ENCODE results near the gene MFF.
"Not testable (repeated sequence)": the region's sequence is repeated elsewhere in the genome, so short reads cannot be mapped to it uniquely, and the experiment has no call there.

Gene MFF

DNA sequence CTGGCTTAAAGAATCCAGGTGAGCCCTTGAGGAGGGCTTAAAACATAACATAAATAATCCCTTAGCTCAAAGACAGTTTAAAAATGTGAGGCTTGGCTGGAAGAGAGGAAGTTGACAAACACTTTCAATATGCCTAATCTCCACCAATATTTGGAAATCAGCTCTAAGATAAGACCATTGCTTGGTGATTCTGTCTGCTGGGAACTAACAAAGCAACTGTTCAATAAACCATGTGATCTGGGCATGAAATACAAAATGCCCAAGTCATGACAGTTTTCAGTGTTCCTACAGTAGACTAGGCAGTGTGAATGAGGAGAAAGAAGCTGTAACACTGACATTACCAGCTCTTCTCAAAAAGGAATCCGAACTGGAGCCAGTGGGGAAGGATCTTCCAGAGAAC, 10.7 kb downstream of the MFF start:
- no peak for DNase-seq (ENCODE audit: low read depth)

DNA sequence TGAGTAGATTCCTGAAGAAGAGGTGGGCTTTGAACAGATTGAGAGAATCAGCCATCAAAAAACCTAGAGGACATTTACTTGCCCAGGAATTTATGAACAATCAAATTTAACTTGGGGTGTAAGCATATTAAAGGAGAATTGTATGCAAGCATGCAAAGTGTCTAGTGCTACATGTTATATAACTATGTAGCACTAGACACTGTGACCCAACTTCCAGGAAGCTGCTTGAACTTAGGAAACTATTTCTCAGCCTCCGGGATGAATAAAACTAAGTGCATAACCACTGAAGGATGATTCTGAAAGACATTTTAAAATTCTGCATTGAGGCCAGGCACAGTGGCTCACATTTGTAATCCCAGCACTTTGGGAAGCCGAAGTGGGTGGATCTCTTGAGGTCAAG, 12.4 kb downstream of the MFF start:
- no peak for DNase-seq (ENCODE audit: low read depth)

DNA sequence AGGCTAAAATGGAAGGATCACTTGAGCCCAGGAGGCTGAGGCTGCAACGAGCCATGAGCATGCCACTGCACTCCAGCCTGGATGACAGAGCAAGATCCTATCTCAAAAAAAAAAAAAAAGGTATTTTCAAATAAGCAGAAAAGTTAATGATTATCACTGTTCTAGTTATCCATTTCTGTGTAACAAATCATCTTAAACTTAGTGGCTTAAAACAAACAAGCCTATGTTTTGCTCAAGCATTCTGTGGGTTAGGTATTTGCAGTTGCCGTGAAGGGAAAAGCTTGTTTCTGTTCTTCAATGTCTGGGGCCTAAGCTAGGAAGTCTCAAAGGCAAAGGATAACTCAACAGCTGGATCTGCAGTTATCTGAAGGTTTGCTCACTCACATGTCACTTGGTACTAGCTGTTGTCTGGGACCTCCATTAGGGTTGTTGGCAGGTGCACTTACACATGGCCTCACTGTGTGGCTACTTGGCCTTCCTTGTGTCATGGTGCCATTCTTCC, 14.1 kb downstream of the MFF start:
- DNase-seq (ENCODE audit: low read depth) = no peak

DNA sequence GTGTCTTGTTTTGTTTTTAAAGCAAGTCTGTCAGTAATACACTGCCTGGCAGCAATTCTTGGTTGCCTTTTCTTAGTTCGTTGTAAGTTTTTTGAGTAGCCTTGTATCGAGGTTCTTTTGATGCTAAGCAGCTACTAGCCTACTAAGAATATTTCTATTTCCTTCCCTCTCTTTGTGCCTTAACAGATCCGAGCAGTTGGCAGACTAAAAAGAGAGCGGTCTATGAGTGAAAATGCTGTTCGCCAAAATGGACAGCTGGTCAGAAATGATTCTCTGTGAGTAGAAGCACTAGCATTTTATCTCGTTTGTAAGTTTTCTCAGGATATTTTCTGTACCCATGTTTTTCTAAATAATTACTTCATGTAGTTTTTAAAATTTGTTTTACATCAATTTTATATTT, 15.1 kb downstream of the MFF start:
- no peak for DNase-seq (ENCODE audit: low read depth)

DNA sequence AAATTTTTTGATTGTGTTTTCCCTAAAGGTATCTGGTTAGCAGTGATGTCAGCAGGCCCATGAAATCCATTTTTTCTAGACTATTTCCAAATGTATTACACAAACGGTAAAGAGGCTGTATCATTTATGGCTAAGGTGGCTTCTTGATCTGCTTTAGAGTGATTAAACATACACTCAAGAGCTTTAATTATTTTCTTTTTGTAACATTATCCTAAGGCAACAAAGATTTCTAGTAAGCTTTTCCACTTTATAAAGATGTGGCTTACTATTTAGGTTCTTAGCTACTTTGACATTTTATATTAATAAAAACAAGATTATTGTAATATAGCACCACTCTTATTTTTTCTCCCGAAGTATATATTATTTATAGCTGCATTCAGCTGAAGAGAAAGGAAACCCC, 16.5 kb downstream of the MFF start:
- DNase-seq (ENCODE audit: low read depth) = no peak

DNA sequence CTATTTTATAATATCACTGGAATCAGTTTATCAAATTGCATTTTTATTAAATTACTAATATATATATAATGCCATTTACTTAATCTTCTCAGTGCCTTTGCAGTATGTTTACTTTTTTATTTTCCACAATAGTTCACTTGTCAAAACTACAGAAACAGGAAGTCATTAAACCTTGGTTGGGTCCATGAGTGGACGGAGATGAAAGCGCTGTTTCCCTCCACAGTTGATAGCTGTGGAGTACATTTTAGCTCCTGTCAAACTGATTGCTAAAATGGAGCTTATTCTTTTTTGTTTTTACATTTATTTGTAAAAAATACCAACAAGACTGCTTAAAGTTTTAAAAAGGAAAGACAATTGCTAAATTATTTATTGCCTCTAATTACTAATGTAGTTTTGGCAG, 19.2 kb downstream of the MFF start:
- no peak for DNase-seq (ENCODE audit: low read depth)

DNA sequence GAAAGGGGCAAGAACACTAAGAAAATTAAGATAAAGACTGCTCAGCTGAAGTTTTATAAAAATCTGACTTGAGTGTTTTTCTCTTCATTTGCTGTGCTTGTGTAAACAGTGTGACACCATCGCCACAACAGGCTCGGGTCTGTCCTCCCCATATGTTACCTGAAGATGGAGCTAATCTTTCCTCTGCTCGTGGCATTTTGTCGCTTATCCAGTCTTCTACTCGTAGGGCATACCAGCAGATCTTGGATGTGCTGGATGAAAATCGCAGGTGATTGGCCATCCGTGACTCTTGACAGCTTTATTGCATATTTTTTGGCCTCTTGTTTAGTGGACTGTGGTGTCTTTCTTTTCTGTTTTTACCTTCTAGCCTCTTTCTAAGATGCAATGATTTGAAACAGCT, 22.1 kb downstream of the MFF start:
- DNase-seq (ENCODE audit: low read depth) = no peak

DNA sequence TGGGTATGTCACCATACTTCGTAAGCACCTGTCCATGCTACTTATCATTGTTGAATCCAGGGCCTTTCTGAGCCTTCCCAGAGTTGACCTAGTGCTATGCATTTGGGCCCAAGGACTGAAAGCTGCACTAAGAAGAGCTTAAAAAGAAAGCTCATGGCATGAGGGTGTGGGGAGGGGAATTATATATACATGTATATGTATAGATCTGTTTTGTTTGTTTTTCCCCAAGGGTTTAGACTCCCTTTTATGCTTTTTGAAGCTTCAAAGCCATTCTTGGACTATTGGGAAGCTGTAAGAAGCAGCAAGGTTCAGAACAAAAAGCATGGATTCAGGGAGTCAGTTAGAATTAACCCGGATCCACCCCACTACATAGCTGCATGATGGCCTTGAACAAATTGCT, 23.3 kb downstream of the MFF start:
- DNase-seq (ENCODE audit: low read depth) = no peak

DNA sequence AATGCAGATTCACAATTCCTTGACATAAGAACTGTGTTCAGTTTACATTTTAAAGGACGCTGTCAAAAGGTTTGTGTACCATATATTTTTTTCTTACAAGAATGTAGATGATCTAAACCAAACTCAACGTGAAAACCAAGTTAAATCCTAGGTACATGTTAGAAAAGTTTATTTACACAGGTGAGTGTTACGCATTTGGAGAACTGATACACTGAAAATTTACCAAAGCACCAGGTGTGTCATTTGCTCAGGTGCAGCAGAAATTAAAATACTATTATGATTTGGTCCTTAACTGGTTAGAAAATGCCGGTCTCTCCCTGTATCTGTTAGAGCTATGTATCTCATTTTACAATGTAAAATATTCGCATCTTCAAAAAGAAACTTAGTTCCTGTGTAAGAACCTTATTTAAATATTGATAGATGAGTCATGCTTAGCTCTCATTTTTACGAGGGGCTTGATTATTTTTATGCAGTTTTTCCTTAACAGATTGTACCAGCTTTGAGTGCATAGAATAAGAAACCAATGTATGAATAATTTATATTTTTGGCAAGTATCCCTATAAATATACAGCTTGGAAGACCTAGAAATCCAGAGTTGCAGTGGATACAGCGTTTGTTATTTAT, 25.1 kb downstream of the MFF start:
- DNase-seq (ENCODE audit: low read depth) = no peak

DNA sequence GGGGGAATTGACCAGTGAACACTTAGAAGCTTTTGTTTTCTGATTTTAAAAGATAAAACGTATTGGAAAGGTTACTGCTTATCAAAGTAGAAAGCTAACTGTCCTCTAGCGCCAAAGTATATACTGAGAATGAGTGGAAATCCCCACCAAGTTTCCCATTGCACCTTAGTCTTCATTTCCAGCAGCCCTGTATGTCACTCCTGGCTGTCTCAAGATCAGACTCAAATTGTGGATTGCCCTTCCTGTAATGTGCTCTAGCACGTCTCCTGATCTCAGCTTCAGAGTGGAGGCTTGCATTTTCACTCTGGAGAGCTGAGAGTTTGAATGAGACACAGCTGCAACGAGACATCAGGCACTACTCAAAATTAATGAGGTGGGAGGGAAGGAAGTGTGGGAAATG, 26.6 kb downstream of the MFF start:
- no peak for DNase-seq (ENCODE audit: low read depth)

DNA sequence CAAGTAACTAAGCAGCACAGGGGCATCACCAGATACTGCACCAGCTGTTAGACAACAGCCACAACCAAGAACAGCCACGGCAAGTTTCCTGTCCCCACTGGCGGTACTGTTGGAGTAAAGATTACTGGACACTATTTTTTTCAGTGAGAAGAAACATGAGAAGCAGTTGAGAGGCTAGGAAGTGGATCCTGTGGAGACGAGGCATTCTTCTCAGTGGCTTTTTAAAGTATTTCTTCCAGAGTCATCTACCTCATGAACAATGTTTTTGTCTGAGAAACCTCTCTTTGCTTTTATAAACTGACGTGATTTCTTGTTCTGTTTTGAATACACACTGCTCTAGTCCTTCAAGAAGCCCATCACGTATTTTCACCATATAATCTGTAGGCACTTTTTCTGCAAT, 35.3 kb downstream of the MFF start:
- no peak for DNase-seq (ENCODE audit: low read depth)

DNA sequence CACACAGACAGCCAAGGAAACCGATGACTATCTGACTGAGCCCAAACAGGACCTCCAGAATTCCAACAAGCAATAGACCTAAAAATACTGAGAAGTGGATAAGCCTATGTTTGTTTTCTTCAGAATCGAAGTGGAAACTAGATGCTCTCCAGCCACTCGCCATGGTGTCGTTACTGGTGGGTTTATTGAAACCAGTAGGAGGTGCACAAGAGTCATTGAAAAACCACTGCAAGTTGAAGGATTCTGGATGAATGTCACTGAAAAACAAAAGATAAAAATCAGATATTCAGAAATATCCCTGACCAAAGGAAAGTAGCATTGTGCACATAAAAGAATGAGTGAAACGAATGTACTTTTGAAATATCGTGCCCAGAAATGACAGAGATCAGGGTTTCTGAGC, 38.7 kb downstream of the MFF start:
- DNase-seq (ENCODE audit: low read depth) = no peak

DNA sequence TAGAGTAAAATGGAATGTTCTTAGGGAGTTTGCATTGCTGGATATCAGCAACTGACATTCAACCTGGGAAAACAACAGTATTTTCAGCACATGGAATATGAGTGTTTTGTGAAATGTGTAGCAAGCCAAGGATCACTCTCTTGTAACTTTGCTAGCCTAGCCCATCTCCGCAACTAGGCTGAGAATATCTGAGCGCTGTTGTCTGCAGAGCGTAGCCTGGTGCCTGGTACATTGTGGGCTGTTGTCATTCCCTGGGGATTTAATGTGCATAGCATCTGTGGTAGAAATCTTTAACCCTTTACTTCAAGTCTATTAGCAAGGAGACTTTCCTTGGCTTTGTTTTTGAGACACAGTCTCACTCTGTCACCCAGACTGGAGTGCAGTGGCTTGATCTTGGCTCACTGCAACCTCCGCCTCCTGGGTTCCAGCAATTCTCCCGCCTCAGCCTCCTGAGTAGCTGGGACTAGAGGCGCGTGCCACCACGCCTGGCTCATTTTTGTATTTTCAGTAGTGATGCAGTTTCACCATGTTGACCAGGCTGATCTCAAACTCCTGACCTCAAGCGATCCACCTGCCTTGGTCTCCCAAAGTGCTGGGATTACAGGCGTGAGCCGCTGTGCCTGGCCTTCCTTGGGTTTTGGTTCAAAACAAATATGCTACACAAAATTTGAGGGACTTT, 39.7 kb downstream of the MFF start:
- DNase-seq (ENCODE audit: low read depth) = not testable (repeated sequence)

DNA sequence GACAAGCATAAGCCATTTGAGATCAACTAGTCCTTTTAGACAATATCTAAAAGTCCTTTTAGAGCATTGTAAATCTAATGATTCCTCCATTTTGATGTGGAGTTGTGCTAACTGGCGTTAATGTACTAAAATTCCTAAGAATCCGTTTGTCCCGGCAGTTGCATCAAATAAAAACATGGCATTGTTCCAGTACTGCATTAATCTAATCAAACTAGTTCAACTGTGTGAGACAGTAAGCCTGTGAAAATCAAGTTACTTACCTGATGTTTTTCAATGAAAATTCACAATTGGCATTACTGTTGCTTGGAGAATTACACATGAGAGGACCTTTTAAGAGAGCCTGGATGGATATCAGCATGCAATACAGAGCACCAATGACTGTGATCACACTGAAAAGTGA, 40.8 kb downstream of the MFF start:
- DNase-seq (ENCODE audit: low read depth) = no peak

DNA sequence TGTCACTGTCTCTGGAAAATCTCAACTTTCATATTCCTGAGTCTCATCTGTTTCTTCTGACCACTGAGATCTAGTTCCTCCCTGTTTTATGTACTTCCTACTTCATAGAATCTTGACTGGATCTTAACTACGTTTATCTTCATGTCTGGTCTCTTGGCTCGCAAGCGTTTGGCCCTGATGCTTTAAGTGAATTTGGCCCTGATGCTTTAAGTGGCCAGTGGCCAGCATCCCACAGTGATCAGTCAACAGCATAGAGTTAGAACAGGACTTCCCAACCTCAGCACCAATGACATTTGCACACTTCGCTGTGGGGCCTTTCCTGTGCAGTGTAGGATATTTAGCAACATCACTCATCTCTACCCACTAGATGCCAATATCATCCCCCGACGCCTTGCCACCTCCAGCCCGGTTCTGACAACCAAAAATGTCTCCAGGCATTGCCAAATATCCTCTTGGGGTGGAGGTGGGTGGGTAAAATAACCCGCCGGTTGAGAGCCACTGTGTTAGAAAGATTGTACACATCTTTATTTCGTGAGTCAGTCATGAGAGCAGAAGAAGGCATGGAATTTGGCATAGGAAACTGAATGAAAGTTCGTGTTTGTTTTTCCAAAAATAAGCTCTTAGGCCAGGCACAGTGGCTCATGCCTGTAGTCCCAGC, 41.8 kb downstream of the MFF start:
- DNase-seq (ENCODE audit: low read depth) = no peak

DNA sequence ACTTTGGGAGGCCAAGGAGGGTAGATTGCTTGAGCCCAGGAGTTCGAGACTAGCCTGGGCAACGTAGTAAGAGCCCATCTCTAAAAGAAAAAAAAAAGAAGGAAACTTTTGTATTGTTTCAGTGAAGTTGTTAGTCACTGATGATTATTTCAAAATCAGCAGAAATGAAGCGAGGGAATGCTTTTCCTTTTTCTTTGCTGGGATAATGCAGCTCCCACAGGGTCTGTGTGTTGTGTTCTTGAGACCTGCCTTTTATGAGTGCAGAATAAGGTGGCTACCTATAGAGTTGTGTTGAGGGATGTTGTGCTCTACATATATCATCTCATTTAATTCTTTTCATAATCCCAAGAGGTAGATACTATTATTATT, 42.4 kb downstream of the MFF start:
- DNase-seq (ENCODE audit: low read depth) = no peak

DNA sequence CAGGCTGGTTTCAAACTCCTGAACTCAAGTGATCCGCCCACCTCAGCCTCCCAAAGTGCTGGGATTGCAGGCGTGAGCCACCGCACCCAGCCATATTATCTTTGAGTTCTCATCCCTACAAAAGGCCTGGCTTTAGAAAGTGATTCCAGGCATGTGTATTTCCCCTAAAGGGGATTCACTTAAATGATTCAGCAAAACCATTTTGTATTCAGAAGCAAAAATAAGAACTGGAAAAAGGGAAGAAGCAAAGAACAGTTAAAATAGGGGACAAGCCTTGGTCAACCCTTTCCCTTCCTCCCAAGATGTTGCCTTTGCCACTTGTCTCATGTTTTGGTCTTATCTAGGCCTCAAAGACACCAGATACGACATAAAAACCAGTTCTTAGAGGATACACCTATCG, 43.5 kb downstream of the MFF start:
- DNase-seq (ENCODE audit: low read depth) = no peak

DNA sequence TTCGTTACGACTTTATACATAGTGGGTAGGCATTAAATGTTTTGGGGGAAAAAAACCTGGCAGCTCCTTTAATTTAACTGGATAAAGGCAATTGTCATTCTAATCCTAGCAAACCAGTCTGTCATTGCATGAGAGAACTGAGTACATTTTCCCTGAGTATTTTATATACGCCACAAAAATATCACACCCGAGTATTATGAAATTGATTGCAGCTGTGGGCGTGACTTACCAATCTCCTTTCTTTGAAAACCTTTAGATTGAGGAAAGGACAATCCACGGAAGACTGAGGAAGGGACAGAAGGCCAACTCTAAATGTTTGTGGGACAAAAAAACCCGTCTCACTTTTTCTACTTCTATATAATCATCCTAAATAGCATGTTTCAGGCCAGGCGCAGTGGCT, 45.0 kb downstream of the MFF start:
- DNase-seq (ENCODE audit: low read depth) = no peak

DNA sequence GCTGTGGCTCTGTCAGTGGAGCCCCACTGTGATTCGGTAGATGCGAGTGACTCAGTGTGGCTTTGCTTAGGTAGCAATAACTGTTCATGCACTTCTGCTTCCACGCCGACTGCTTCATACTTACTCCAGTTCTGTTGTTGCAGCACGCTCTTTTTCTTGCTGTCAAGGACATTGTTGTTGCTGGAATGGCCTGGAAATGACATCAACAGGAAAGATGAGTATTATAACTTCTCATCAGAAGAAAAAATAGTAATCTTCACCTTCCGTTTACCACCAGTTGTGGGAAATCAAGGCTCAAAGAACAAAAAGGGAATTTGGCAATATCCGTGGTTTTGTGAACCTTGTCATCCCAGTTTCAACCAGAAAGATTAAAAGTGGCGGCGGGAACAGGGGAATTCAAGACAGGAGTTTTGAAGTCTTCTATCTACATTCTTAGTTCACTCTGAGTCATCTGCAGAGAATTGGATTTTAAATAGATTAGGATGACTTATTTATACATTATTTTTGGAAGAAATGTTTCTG, 45.8 kb downstream of the MFF start:
- no peak for DNase-seq (ENCODE audit: low read depth)

DNA sequence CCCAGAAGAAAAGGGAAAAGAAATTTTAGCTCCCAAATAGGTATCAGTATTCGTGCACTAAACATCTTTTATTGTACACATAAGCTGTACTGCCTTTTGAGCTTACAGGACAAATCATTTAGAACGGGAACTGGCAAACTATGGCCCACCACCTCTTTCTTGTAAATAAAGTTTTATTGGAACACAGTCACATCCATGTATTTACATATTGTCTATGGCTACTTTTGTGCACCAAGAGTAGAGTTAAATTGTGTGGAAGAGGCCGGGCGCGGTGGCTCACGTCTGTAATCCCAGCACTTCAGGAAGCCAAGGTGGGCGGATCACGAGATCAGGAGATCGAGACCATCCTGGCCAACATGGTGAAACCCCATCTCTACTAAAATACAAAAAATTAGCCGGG, 48.3 kb downstream of the MFF start:
- no peak for DNase-seq (ENCODE audit: low read depth)

DNA sequence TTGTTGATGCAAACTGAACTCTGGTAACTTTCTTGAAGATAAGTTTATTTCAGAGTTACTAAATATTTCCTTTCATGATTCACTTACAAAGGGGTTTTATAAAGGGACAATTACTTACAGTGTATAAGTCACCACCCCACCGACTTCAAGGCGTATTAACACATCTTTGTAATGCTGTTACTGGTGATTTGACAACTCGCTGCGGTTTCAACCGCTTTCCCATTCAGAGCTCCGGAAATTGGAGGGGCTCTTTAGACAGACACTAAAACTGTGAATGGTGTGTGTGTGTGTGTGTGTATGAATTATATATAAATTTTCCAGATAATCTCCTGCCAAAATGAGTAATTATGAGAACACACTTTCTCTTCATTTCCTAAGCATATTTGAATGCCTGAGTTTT, 49.1 kb downstream of the MFF start:
- no peak for DNase-seq (ENCODE audit: low read depth)

DNA sequence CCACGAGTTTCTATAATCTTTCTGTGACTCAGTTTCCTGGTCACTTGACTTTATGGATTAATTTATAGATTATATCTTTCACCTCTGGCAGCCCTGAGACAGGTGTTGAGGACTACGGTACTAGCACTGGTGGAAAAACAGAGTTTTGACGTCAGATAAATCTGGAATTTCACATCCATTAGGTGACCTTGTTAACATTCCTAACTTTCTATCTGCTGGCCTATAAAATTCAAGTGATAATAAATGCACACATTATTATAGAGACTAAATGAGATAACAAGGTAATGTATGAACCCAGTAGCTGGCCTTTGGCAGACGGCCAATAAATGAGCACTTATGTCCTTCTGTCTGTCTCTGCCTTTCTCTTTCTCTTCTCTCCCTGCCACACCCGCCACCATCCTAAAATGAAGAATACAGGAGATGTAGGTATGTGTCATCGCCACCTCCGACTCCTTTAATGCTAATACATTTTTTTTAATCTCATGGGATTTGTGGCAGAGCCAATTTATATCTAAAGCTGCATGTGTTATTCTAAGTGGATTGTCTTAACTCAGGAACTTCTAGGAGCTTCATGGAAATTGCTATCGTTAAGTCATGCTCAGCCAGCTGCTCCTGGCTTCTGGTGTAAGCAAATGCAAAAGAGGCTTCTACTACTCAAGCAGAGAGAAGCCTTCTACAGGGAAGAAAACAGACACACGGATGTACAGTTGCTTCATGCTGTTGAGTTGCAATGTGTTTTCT, 51.8 kb downstream of the MFF start:
- DNase-seq (ENCODE audit: low read depth) = no peak

All from activated gamma-delta T cell treated with anti-CD3 and anti-CD28 coated beads, Interleukin-2, amount 50 U/mL, for 16 hours (primary cell).